22Rv1 (cell line): ENCODE data around the gene RREB1.

Source experiments
- ZFX ChIP-seq: fragments of 450-650 bp; IDR thresholded peaks from 2 replicates; pipeline ENCODE4 v1.6.1; 2017; ENCODE audit warnings: antibody characterized with exemption, borderline replicate concordance
- TF ChIP-seq, protein P1 (sequence below): fragments of 450-650 bp; IDR thresholded peaks from 2 replicates; pipeline ENCODE4 v1.5.1; 2017; ENCODE audit warnings: mild to moderate bottlenecking

DNA sequence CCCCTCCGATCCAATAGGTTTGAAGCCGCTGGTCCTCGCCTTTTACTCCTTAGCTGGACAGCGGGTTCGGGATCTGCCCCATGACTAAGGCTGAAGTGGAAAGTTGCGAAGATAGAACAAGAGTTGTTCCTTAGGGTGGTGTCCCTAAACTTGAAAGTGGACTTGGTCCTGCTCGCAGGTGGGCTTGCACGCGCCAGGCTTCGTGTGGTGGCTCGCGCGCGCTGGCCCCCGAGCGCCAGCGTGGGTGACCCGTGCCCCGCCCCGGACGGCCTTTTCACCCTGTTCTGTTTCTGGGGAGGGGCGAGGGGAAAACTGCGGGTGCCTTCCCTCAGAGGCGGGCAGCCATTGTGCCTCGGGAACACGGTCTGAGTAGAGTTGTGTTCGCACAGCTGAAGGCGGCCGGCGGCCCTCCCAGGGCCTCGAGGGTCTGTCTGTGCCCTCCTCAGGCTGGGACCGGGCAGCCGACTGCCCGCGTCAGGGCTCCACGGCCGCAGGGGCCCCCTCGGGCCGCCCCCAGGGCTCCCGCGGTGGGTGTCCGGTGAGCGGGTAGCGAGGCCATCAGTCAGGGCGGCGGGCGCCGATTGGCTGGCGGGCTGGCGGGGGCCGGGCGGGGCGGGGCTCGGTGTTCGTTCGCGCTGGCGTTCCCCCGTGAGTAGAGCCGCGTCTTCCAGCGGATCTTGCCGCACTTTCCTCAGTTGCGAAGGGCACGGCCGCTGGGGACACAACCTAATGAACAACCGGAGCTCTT is 33.0 kb downstream of the RREB1 start:
- TF ChIP-seq, protein P1, sequence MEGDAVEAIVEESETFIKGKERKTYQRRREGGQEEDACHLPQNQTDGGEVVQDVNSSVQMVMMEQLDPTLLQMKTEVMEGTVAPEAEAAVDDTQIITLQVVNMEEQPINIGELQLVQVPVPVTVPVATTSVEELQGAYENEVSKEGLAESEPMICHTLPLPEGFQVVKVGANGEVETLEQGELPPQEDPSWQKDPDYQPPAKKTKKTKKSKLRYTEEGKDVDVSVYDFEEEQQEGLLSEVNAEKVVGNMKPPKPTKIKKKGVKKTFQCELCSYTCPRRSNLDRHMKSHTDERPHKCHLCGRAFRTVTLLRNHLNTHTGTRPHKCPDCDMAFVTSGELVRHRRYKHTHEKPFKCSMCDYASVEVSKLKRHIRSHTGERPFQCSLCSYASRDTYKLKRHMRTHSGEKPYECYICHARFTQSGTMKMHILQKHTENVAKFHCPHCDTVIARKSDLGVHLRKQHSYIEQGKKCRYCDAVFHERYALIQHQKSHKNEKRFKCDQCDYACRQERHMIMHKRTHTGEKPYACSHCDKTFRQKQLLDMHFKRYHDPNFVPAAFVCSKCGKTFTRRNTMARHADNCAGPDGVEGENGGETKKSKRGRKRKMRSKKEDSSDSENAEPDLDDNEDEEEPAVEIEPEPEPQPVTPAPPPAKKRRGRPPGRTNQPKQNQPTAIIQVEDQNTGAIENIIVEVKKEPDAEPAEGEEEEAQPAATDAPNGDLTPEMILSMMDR, result no peak
- TF ChIP-seq ZFX, result no peak
